HG03378 (cell line): Measurements from ENCODE around the gene PCDHB5.
"Not testable (repeated sequence)": the region's sequence is repeated elsewhere in the genome, so short reads cannot be mapped to it uniquely, and the experiment has no call there.

ENCODE experiments used
- ATAC-seq: cut with Tn5 transposase; IDR thresholded peaks from one replicate; pipeline ENCODE4 v1.9.1; 2021; ENCODE audit warnings: mild to moderate bottlenecking, moderate library complexity; ENCODE audit not compliant: unreplicated experiment

Gene PCDHB5

DNA sequence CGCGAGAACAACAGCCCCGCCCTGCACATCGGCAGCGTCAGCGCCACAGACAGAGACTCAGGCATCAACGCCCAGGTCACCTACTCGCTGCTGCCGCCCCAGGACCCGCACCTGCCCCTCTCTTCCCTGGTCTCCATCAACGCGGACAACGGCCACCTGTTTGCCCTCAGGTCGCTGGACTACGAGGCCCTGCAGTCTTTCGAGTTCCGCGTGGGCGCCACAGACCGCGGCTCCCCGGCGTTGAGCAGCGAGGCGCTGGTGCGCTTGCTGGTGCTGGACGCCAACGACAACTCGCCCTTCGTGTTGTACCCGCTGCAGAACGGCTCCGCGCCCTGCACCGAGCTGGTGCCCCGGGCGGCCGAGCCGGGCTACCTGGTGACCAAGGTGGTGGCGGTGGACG, 16.6 kb downstream of the PCDHB5 start:
- ATAC-seq: not testable (repeated sequence)

DNA sequence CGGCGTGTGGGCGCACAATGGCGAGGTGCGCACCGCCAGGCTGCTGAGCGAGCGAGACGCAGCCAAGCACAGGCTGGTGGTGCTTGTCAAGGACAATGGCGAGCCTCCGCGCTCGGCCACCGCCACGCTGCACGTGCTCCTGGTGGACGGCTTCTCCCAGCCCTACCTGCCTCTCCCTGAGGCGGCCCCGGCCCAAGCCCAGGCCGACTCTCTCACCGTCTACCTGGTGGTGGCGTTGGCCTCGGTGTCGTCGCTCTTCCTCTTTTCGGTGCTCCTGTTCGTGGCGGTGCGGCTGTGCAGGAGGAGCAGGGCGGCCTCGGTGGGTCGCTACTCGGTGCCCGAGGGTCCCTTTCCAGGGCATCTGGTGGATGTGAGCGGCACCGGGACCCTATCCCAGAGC, 17.1 kb downstream of the PCDHB5 start:
- not testable (repeated sequence) for ATAC-seq

DNA sequence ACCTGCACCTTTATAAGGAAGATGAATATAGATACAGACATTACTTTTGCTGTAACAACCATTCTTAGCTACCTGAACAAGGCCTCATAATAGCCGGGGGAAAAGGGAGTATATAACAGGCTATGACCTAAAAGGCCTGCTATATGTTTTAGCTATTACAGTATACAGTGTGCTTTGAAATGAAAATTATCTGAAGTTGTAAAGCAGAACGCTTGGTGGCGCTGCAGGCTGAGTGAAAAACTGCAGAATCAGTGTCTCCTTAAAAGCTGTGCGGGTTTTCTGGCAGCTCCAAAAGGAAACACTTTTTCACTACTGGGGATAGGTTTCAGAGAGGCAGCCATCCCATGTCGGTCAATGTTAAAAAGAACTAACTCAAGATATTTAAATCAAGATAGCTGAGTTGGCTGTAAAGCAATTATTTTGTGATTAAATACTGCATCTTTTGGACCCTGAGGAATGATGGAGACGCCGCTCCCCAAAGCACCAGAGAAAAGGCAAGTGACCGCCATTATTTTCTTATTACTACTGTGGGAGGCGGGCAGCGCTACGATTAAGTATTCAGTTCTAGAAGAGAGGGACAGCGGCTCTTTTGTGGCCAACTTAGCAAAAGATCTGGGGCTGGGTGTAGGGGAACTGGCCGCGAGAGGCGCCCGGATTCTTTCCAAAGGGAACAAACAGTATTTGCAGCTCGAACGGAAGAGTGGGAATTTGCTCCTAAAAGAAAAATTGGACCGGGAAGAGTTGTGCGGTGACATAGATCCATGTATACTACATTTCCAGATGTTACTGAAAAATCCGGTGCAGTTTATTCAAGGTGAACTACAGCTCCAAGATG, 20.8 kb downstream of the PCDHB5 start:
- no peak for ATAC-seq

DNA sequence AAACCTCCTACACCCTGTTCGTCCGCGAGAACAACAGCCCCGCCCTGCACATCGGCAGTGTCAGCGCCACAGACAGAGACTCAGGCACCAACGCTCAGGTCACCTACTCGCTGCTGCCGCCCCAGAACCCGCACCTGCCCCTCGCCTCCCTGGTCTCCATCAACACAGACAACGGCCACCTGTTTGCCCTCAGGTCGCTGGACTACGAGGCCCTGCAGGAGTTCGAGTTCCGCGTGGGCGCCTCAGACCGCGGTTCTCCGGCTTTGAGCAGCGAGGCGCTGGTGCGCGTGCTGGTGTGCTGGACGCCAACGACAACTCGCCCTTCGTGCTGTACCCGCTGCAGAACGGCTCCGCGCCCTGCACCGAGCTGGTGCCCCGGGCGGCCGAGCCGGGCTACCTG, 22.4 kb downstream of the PCDHB5 start:
- ATAC-seq: not testable (repeated sequence)

DNA sequence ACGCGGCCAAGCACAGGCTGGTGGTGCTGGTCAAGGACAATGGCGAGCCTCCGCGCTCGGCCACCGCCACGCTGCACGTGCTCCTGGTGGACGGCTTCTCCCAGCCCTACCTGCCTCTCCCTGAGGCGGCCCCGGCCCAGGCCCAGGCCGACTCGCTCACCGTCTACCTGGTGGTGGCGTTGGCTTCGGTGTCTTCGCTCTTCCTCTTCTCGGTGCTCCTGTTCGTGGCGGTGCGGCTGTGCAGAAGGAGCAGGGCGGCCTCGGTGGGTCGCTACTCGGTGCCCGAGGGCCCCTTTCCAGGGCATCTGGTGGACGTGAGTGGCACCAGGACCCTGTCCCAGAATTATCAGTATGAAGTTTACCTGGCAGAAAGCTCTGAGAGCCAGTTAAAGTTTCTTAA, 22.9 kb downstream of the PCDHB5 start:
- ATAC-seq: not testable (repeated sequence)

DNA sequence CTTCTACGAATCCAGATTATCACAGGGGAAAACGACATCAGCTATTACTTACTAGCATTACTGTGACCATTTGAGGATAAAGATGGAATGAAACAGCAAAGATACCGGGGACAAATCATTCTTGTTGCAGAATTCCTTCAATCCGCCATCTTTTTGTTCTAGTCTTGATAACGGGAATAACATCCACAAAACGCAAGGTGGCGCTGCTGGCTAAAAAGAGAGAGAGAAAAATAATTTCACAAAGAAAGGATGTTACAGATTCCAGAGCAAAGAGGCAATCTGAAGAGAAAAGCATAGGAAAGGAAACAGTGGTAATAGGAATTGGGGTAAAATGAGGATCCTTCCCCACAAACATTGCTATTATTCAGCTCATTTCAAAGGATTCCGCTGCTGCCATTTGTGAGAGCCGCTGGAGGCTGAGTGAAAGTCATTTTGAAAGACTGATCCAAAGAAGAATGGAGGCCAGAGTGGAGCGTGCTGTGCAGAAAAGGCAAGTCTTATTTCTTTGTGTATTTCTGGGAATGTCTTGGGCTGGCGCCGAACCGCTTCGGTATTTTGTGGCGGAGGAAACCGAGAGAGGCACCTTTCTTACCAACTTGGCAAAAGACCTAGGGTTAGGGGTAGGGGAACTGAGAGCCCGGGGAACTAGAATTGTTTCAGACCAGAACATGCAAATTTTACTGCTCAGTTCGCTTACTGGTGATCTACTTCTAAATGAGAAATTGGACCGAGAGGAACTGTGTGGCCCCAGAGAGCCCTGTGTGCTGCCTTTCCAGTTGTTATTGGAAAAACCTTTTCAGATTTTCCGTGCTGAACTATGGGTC, 37.6 kb downstream of the PCDHB5 start, which contains the start of gene PCDHB7:
Gene PCDHB7, plus strand, starts transcription at position 264 of the 824 bp plus-strand sequence. Its CDS starts 192 bp downstream, at position 456.
- no peak for ATAC-seq

DNA sequence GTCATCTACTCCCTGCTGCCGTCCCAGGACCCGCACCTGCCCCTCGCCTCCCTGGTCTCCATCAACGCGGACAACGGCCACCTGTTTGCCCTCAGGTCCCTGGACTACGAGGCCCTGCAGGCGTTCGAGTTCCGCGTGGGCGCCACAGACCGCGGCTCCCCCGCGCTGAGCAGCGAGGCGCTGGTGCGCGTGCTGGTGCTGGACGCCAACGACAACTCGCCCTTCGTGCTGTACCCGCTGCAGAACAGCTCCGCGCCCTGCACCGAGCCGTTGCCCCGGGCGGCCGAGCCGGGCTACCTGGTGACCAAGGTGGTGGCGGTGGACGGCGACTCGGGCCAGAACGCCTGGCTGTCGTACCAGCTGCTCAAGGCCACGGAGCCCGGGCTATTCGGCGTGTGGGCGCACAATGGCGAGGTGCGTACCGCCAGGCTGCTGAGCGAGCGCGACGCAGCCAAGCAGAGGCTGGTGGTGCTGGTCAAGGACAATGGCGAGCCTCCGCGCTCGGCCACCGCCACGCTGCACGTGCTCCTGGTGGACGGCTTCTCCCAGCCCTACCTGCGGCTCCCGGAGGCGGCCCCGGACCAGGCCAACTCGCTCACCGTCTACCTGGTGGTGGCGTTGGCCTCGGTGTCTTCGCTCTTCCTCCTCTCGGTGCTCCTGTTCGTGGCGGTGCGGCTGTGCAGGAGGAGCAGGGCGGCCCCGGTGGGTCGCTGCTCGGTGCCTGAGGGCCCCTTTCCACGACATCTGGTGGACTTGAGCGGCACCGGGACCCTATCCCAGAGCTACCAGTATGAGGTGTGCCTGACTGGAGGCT, 39.5 kb downstream of the PCDHB5 start:
- ATAC-seq: not testable (repeated sequence)

DNA sequence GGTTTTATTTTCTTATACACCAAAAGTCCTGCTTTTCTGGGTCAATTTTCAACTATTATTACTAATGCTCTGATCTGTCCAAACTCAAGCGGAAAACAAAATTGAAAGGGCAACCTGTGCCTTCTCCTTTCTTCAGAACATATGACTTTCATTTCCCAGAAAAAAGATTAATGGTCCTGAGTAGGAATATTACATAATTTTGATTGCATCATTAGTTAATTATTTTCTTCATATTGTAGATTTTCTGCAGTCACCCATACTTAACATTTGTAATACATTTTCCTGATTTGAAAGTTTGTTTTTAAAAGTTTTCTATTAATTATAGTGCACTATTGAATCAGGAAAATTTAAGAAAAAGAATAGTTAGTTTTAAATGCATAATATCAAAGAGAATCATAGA, 40.9 kb downstream of the PCDHB5 start:
- no peak for ATAC-seq

DNA sequence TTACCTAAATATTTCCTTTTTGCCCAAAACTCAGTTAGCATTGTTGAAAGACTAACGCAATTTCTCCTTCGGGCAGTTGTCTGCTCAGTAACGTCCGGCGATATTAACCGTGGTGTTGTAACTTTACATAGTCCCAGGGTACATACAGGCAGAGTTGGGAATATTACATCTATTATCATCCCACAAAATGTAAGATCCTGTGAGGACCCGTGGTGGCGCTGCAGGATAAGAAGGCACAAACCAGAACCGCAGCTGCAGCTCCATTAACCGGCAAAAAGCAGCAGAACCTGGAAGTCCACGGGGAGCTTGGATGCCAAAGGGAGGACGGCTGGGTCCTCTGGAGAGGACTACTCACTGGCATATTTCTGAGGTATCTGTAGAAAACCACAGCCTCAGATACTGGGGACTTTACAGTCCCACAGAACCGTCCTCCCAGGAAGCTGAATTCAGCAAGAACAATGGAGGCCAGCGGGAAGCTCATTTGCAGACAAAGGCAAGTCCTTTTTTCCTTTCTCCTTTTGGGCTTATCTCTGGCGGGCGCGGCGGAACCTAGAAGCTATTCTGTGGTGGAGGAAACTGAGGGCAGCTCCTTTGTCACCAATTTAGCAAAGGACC, 42.7 kb downstream of the PCDHB5 start, which contains the start of gene PCDHB8:
Gene PCDHB8, plus strand, starts transcription at position 214 of the 615 bp plus-strand sequence. Its CDS starts 245 bp downstream, at position 459.
- ATAC-seq: not testable (repeated sequence)

DNA sequence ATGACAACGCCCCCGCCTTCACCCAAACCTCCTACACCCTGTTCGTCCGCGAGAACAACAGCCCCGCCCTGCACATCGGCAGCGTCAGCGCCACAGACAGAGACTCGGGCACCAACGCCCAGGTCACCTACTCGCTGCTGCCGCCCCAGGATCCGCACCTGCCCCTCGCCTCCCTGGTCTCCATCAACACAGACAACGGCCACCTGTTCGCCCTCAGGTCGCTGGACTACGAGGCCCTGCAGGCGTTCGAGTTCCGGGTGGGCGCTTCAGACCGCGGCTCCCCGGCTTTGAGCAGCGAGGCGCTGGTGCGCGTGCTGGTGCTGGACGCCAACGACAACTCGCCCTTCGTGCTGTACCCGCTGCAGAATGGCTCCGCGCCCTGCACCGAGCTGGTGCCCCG, 44.4 kb downstream of the PCDHB5 start:
- not testable (repeated sequence) for ATAC-seq

DNA sequence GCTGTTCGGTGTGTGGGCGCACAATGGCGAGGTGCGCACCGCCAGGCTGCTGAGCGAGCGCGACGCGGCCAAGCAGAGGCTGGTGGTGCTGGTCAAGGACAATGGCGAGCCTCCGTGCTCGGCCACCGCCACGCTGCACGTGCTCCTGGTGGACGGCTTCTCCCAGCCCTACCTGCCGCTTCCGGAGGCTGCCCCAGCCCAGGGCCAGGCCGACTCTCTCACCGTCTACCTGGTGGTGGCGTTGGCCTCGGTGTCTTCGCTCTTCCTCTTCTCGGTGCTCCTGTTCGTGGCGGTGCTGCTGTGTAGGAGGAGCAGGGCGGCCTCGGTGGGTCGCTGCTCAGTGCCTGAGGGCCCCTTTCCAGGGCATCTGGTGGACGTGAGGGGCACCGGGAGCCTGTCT, 44.9 kb downstream of the PCDHB5 start:
- ATAC-seq: not testable (repeated sequence)

DNA sequence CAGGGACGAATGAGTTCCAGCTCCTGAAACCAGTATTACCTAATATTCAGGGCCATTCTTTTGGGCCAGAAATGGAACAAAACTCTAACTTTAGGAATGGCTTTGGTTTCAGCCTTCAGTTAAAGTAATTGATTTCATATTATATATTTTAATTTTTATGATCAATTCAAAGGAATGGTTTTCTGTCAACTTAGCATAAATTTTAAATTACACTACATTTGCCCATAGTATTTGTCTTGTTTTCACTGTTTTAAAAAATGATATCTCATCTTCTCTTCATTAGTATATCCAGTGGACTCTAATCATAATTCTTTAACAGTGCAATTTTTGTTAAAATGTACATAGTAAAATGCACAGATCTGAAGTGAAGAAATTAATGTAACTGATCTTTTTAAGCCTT, 45.3 kb downstream of the PCDHB5 start:
- ATAC-seq: no peak

DNA sequence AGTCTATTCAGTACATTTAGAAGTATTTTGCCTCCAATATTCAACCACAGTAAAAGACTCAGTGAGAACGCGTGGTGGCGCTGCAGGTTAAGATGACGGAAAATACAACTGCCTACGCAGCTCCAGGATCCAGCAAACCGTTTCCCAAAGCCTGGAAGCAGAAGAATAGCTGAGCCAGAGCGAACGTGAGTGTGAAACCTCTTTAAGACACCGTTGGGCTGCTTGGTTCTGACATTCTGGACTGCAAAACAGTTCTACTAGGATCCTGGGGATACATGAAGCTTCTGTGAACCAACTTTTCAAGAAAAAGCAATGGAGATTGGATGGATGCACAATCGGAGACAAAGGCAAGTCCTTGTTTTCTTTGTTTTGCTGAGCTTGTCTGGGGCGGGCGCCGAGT, 47.2 kb downstream of the PCDHB5 start, which contains the start of gene PCDHB16:
Gene PCDHB16, plus strand, starts transcription at position 140 of the 400 bp plus-strand sequence. Its CDS starts 173 bp downstream, at position 313.
- no peak for ATAC-seq

DNA sequence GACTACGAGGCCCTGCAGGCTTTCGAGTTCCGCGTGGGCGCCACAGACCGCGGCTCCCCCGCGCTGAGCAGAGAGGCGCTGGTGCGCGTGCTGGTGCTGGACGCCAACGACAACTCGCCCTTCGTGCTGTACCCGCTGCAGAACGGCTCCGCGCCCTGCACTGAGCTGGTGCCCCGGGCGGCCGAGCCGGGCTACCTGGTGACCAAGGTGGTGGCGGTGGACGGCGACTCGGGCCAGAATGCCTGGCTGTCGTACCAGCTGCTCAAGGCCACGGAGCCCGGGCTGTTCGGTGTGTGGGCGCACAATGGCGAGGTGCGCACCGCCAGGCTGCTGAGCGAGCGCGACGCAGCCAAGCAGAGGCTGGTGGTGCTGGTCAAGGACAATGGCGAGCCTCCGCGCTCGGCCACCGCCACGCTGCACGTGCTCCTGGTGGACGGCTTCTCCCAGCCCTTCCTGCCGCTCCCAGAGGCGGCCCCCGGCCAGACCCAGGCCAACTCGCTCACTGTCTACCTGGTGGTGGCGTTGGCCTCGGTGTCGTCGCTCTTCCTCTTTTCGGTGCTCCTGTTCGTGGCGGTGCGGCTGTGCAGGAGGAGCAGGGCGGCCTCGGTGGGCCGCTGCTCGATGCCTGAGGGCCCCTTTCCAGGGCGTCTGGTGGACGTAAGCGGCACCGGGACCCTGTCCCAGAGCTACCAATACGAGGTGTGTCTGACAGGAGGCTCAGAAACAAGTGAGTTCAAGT, 49.3 kb downstream of the PCDHB5 start:
- not testable (repeated sequence) for ATAC-seq

DNA sequence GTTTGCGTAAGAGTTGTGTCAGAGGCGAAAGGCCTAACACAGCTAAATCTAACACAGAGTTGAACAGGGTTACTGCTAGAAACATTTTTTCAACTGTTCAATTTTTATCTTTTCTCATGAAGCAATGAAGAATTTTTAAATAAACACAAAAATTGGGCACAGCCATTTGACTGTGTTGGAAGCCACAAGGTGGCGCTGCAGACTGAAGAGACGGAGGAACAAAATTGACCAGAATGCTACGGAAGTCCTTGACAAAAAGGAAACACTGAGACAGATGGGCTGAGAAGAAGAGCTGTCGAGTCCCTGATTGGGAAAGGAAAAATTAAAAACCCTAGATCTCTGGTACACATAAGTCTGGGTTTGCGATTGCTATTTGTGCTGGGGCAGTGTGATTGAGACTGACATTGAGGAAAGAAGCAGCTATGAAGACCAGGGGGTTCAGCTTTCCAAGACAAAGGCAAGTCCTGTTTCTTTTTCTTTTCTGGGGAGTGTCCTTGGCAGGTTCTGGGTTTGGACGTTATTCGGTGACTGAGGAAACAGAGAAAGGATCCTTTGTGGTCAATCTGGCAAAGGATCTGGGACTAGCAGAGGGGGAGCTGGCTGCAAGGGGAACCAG, 52.0 kb downstream of the PCDHB5 start, which contains the start of gene PCDHB9:
Gene PCDHB9, plus strand, starts transcription at position 265 of the 616 bp plus-strand sequence. Its CDS starts 158 bp downstream, at position 423.
- ATAC-seq: no peak
